Neural crest cell (in vitro differentiated cells): Measurements from ENCODE around the gene JAG2. TPM values are rescaled to one million over a fixed set of nuclear protein-coding genes. Genes with fewer than 3 reads are reported as not detected.

Experiments
- DNase-seq: peaks from one replicate; pipeline ENCODE4 v3.0.0; 2021; ENCODE audit warnings: low read depth, mixed read lengths, low spot score
- H3K27ac Mint-ChIP-seq: one replicate; pipeline ENCODE4 v1.8.0; 2021; ENCODE audit warnings: mild to moderate bottlenecking, mixed read lengths; ENCODE audit not compliant: unreplicated experiment
- H3K27me3 Mint-ChIP-seq: 2 replicates; pipeline ENCODE4 v1.8.0; 2021; ENCODE audit warnings: low read depth, mild to moderate bottlenecking, mixed read lengths
- H3K36me3 Mint-ChIP-seq: 2 replicates; pipeline ENCODE4 v1.8.0; 2021; ENCODE audit warnings: low read depth, mild to moderate bottlenecking, mixed read lengths
- H3K4me1 Mint-ChIP-seq: 2 replicates; pipeline ENCODE4 v1.8.0; 2021; ENCODE audit warnings: mixed read lengths
- H3K4me3 Mint-ChIP-seq: one replicate; pipeline ENCODE4 v1.8.0; 2021; ENCODE audit warnings: mild to moderate bottlenecking, mixed read lengths
- H3K9me3 Mint-ChIP-seq: 2 replicates; pipeline ENCODE4 v1.8.0; 2021; ENCODE audit warnings: mixed read lengths
- CTCF ChIP-seq: fragments of 200-600 bp; sonication (generic); conservative IDR thresholded peaks from 2 replicates; pipeline ENCODE4 v1.5.0; 2021; ENCODE audit warnings: antibody characterized with exemption, mild to moderate bottlenecking
- total RNA-seq: library from RNA; stranded (reverse); gene quantifications from 2 replicates; pipeline ENCODE4 v1.2.1, GENCODE V29; 2021

Gene JAG2
- total RNA-seq, 1 donor from 2014 or later = 4.2 TPM

DNA sequence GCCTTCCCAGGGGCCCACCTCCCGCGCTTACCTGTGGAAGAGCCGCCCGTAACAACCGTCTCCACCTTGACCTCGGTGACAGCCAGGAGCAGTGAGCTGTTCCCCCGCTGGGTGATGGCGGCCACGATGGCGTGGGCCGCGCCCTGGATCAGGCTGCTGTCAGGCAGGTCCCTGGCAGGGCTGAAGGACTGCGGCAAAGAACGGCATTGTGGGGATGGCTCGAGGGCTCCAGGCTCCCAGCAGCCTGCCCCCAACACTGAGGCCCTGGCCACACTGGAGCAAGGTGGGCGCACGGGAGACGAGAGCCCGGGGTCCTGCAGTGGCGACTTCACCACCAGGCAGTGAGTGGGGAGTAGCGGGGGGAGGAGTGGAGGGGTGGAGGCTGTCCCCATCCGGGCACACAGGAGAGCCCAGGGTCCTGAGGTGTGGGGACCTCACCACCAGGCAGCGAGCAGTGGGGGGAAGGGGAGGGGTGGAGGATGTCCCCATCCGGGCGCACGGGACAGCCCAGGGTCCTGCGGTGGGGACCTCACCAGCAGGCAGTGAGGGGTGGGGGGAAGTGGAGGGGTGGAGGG is 25.0 kb downstream of the JAG2 start:
- no peak for DNase-seq
- Mint-ChIP-seq H3K4me1 (no peaks in the 10 kb centered on the region), H3K9me3 (peaks cover 3% of the 10 kb centered on the region), H3K27ac (no peak overlapping the region), H3K4me3 (no peak overlapping the region), H3K27me3 (no peaks in the 10 kb centered on the region), H3K36me3 (peaks cover 3% of the 10 kb centered on the region)
- TF ChIP-seq CTCF = no peak

GRCh38 chr14:105142651-105143450 is 25.7 kb downstream of the JAG2 start:
- Mint-ChIP-seq H3K36me3 (peaks cover 3% of the 10 kb centered on the region), H3K4me3 (no peak overlapping the region), H3K9me3 (peaks cover 3% of the 10 kb centered on the region), H3K4me1 (no peaks in the 10 kb centered on the region), H3K27ac (no peak overlapping the region), H3K27me3 (no peaks in the 10 kb centered on the region)
- DNase-seq = no peak
- TF ChIP-seq CTCF = no peak

DNA sequence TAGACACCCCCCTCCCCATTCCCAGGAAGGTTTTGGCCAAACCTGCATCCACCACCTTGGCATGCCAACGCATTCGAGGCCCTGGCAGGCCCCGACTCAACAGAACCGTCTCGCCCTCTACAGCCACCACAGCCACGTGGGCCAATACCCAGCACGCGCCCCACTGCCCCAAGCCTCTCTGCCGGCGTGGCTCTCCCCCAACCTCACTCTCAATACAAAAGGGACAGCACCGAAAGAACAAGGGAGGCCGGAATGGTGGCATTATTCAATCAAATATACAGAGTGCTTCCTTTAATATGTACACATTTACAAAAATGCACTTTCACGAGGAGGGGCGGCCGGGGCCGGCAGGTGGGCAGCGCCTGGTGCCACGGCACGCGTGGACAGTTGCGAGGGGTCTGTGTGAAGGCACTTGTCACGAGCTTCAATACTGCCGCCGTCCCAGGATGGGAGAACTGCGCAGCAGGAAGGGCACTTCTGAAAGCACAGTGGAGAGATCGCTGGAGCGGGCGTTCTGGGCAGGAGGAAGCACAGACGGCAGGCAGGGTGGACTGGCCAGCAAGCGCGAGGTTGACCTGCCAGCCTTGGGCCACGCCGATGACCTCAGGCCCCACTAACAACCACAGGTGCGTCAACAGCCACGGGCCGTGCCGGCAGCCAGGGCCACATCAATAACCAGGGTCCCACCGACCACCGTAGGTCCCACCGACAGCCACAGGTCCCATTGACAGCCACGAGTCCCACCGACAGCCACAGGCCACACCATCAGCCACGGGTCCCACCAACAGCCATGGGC is 26.9 kb downstream of the JAG2 start:
- H3K27me3 Mint-ChIP-seq = no peaks in the 10 kb centered on the region

GRCh38 chr14:105141026-105141425 is 27.6 kb downstream of the JAG2 start:
- no peak for TF ChIP-seq CTCF
- peaks cover 3% of the 10 kb centered on the region for H3K36me3 Mint-ChIP-seq
- DNase-seq = no peak
- H3K9me3 Mint-ChIP-seq = peaks cover 3% of the 10 kb centered on the region
- H3K4me1 Mint-ChIP-seq = no peaks in the 10 kb centered on the region
- no peak overlapping the region for H3K27ac Mint-ChIP-seq
- no peak overlapping the region for H3K4me3 Mint-ChIP-seq
- no peaks in the 10 kb centered on the region for H3K27me3 Mint-ChIP-seq

More for the DNA sequence above, 26.9 kb downstream of the JAG2 start:
- no peaks in the 10 kb centered on the region for H3K4me1 Mint-ChIP-seq
- no peak for DNase-seq
- TF ChIP-seq CTCF = no peak
- no peak overlapping the region for H3K4me3 Mint-ChIP-seq
- H3K36me3 Mint-ChIP-seq = peaks cover 3% of the 10 kb centered on the region
- peaks cover 3% of the 10 kb centered on the region for H3K9me3 Mint-ChIP-seq
- no peak overlapping the region for H3K27ac Mint-ChIP-seq

GRCh38 chr14:105140581-105140980 is 28.0 kb downstream of the JAG2 start:
- H3K4me3 Mint-ChIP-seq = no peak overlapping the region
- DNase-seq = no peak
- H3K27ac Mint-ChIP-seq = no peak overlapping the region
- H3K27me3 Mint-ChIP-seq = no peaks in the 10 kb centered on the region
- no peak for TF ChIP-seq CTCF
- peaks cover 3% of the 10 kb centered on the region for H3K9me3 Mint-ChIP-seq
- peaks cover 3% of the 10 kb centered on the region for H3K36me3 Mint-ChIP-seq
- no peaks in the 10 kb centered on the region for H3K4me1 Mint-ChIP-seq
